Heart right ventricle (tissue), 16 donors: Measurements from ENCODE around the gene TAB3. TPM values are rescaled to one million over a fixed set of nuclear protein-coding genes. Genes with fewer than 3 reads are reported as not detected.

Experiments used
- ATAC-seq, 8 donors: fragments of 200-7000 bp; cut with Tn5 transposase; one replicate each; pipeline ENCODE4 v1.9.1; 2020; ENCODE audit warnings: mild to moderate bottlenecking in 8 of 8, moderate library complexity in 8 of 8, moderate number of reproducible peaks in 1 of 8
- DNase-seq, 2 donors: peaks; one replicate each; pipeline ENCODE4 v3.0.0-alpha.2; 2020
- H3K27ac ChIP-seq, 10 donors: fragments of 200-600 bp; sonication (generic) in 2 of 10; one replicate each; pipeline versions ENCODE4 v1.5.0 to v1.8.0; 2020 to 2022; ENCODE audit warnings: mild to moderate bottlenecking in 3 of 10
- H3K27me3 ChIP-seq, 7 donors: fragments of 200-600 bp; one replicate each; pipeline ENCODE4 v1.8.0; 2021 to 2022; ENCODE audit warnings: mild to moderate bottlenecking in 2 of 7
- H3K36me3 ChIP-seq, 9 donors: fragments of 200-600 bp; sonication (generic) in 1 of 9; one replicate each; pipeline versions ENCODE4 v1.5.0 to v1.8.0; 2020 to 2022; ENCODE audit warnings: mild to moderate bottlenecking in 2 of 9
- H3K4me1 ChIP-seq, 9 donors: fragments of 200-600 bp; sonication (generic) in 1 of 9; one replicate each; pipeline versions ENCODE4 v1.5.0 to v1.8.0; 2020 to 2022; ENCODE audit warnings: mild to moderate bottlenecking in 4 of 9
- H3K4me3 ChIP-seq, 10 donors: fragments of 200-600 bp; sonication (generic) in 2 of 10; one replicate each; pipeline versions ENCODE4 v1.5.0 to v1.8.0; 2020 to 2022; ENCODE audit warnings: mild to moderate bottlenecking in 7 of 10, moderate library complexity in 2 of 10
- H3K9me3 ChIP-seq, 11 donors: fragments of 200-600 bp in 10 of 11; sonication (generic) in 2 of 11; one replicate each; pipeline versions ENCODE4 v1.5.0 to v1.8.0; 2013 to 2022; ENCODE audit warnings: mild to moderate bottlenecking in 2 of 11, control low read depth in 1 of 11, moderate library complexity in 1 of 11
- CTCF ChIP-seq, 9 donors: fragments of 200-600 bp; sonication (generic) in 2 of 9; IDR thresholded peaks; one replicate each; pipeline versions ENCODE4 v1.5.0 to v1.8.0; 2021 to 2022; ENCODE audit warnings: antibody characterized with exemption in 9 of 9, mild to moderate bottlenecking in 5 of 9, moderate library complexity in 1 of 9
- WGBS, 2 donors: extraction: QIAGEN DNeasy Blood & Tissue Kit; methylation state at CpG; one replicate each; pipeline ENCODE4 v1.1.7; 2013; ENCODE audit warnings: inconsistent platforms in 1 of 2; 5-methylcytosine and 5-hydroxymethylcytosine counted together
- intact Hi-C, 10 donors: fragments of 100-400 bp; cut with DNase I; formaldehyde crosslinking; loops; one replicate each; pipeline versions ENCODE4 v1.11.1 to v1.14.2; 2022
- polyA plus RNA-seq, 2 donors: library from polyadenylated mRNA; stranded (reverse); fragments of 200-250 nt; gene quantifications; one replicate each; pipeline ENCODE4 v1.2.3, GENCODE V29; 2013
- total RNA-seq, 10 donors: library from RNA; stranded (reverse); fragmentation: NEBNext Ultra II Directional in 3 of 10; extraction: Animal tissue kit (Norgen Biotek cat#: 25700) in 3 of 10; gene quantifications; one replicate each; pipeline versions ENCODE4 v1.2.1 to v1.2.4, GENCODE V29; 2021 to 2023
- donor health status: Arrhythmogenic right ventricular cardiomyopathy.
- donor health status: ischemic (EF 13 %, LVEDD 7.1; RV severe dilation, severe dysfunction).
- donor health status: healthy with polysubstance abuse.
- donor health status: DM: no; HTN: yes; CAD: no.
- donor health status: DM: no; HTN: no; CAD: no.
- donor health status: ischemic (EF 25% LVEDD 6.9; RV normal size, moderate dysfunction).
- donor health status: ischemic (EF 25% LVEDD 5.7; RV mildly dilated, moderate dysfunction).
- donor health status: healthy.
- donor health status: DM: yes; HTN: yes; CAD: no.
- donor health status: Ischemic cardiomyopathy.
- donor health status: ischemic (EF 35%, LVEDD 5.7; RV mildly dilated, moderate dysfunction).
- donor health status: nonischemic (EF 11% LVEDD 7.7; RV severe dilation, severe dysfunction).
- donor health status: DM: yes; HTN: yes; CAD: no.
- donor health status: PGD.
- donor health status: ischemic (EF 29% LVEDD 5.4; RV normal size, mild dysfunction).
- donor health status: nonischemic (EF 23%, LVEDD 6.1; RV moderate dilation, normal function).

The TAB3 gene
- total and polyA plus RNA-seq, 12 donors: 3.9 to 19.3 (median 14.5) TPM

- no peak overlapping the region for H3K4me3 ChIP-seq
- H3K9me3 ChIP-seq: no peaks in the 10 kb centered on the region
- no peaks in the 10 kb centered on the region for H3K36me3 ChIP-seq
- no peak overlapping the region for H3K27ac ChIP-seq
- intact Hi-C loops: no loop called here
- DNase-seq: no peak
- peaks cover 0 to 13% (median 0%) of the 10 kb centered on the region in 7 donors for H3K27me3 ChIP-seq
- TF ChIP-seq CTCF (IDR thresholded peaks at IDR 0.05): no peak
- H3K4me1 ChIP-seq: no peaks in the 10 kb centered on the region
- no peak for ATAC-seq
- 82 to 95% methylated on average over 1 of the region's 1 CpG for WGBS, 2 donors
Observed at GRCh38 chrX:30931920-30932319, 42.9 kb upstream of the TAB3 start.

- WGBS, 2 donors: 79 to 81% methylated on average over 6 of the region's 6 CpGs
- no peak for DNase-seq
Observed at GRCh38 chrX:30930679-30931078, 41.6 kb upstream of the TAB3 start.

GRCh38 chrX:30930143-30930542, 41.1 kb upstream of the TAB3 start:
- H3K4me1 ChIP-seq: no peaks in the 10 kb centered on the region
- WGBS, 2 donors: 94 to 100% methylated on average over 1 of the region's 1 CpG
- ATAC-seq: no peak
- H3K4me3 ChIP-seq: no peak overlapping the region
- no peak overlapping the region for H3K27ac ChIP-seq
- no peak for TF ChIP-seq CTCF (IDR thresholded peaks at IDR 0.05)
- no peaks in the 10 kb centered on the region for H3K36me3 ChIP-seq
- intact Hi-C loops: no loop called here
- peaks cover 0 to 10% (median 0%) of the 10 kb centered on the region in 7 donors for H3K27me3 ChIP-seq
- DNase-seq: no peak
- H3K9me3 ChIP-seq: no peaks in the 10 kb centered on the region

More at GRCh38 chrX:30930679-30931078, 41.6 kb upstream of the TAB3 start:
- intact Hi-C loops: no loop called here
- no peak overlapping the region for H3K27ac ChIP-seq
- H3K27me3 ChIP-seq: peaks cover 0 to 10% (median 0%) of the 10 kb centered on the region in 7 donors
- H3K9me3 ChIP-seq: no peaks in the 10 kb centered on the region
- no peaks in the 10 kb centered on the region for H3K4me1 ChIP-seq
- no peak for ATAC-seq
- no peak overlapping the region for H3K4me3 ChIP-seq
- TF ChIP-seq CTCF (IDR thresholded peaks at IDR 0.05): no peak
- no peaks in the 10 kb centered on the region for H3K36me3 ChIP-seq

- intact Hi-C loops: no loop called here
- DNase-seq (no peak), ATAC-seq (no peak)
- Histone ChIP-seq H3K4me3 (no peak overlapping the region), H3K4me1 (no peaks in the 10 kb centered on the region), H3K9me3 (no peaks in the 10 kb centered on the region), H3K36me3 (no peaks in the 10 kb centered on the region), H3K27me3 (peaks cover 0 to 15% (median 0%) of the 10 kb centered on the region in 7 donors), H3K27ac (no peak overlapping the region)
- no peak for TF ChIP-seq CTCF (IDR thresholded peaks at IDR 0.05)
- 78 to 91% methylated on average over 3 of the region's 3 CpGs for WGBS, 2 donors
Observed at GRCh38 chrX:30920271-30920670, 31.2 kb upstream of the TAB3 start.
